Central memory CD8-positive, alpha-beta T cell (primary cell): ENCODE results near the gene CDK4.

Source experiments
- ATAC-seq: fragments of 150-1000 bp; cut with Tn5 transposase; replicated peaks from 2 replicates; pipeline ENCODE4 v1.10.0; 2022; ENCODE audit warnings: mild to moderate bottlenecking, moderate FRiP score, moderate number of reproducible peaks; ENCODE audit not compliant: poor library complexity, severe bottlenecking; ENCODE audit errors: extremely low read depth
- DNase-seq, 2 donors: peaks; one replicate each; pipeline ENCODE4 v3.0.0; 2021; ENCODE audit warnings: low spot score in 2 of 2
- H3K27ac Mint-ChIP-seq: one replicate; pipeline ENCODE4 v1.8.0; 2022; ENCODE audit warnings: low read depth, mild to moderate bottlenecking, moderate library complexity, mixed read lengths
- H3K27me3 Mint-ChIP-seq: one replicate; pipeline ENCODE4 v1.8.0; 2022; ENCODE audit warnings: mixed read lengths
- H3K36me3 Mint-ChIP-seq: one replicate; pipeline ENCODE4 v1.8.0; 2022; ENCODE audit warnings: mild to moderate bottlenecking, moderate library complexity, mixed read lengths; ENCODE audit not compliant: insufficient read depth
- H3K4me1 Mint-ChIP-seq: one replicate; pipeline ENCODE4 v1.8.0; 2022; ENCODE audit warnings: mixed read lengths
- H3K4me3 Mint-ChIP-seq: one replicate; pipeline ENCODE4 v1.8.0; 2022; ENCODE audit warnings: mild to moderate bottlenecking, moderate library complexity, mixed read lengths
- H3K9me3 Mint-ChIP-seq: one replicate; pipeline ENCODE4 v1.8.0; 2022; ENCODE audit warnings: mixed read lengths

Gene CDK4

DNA sequence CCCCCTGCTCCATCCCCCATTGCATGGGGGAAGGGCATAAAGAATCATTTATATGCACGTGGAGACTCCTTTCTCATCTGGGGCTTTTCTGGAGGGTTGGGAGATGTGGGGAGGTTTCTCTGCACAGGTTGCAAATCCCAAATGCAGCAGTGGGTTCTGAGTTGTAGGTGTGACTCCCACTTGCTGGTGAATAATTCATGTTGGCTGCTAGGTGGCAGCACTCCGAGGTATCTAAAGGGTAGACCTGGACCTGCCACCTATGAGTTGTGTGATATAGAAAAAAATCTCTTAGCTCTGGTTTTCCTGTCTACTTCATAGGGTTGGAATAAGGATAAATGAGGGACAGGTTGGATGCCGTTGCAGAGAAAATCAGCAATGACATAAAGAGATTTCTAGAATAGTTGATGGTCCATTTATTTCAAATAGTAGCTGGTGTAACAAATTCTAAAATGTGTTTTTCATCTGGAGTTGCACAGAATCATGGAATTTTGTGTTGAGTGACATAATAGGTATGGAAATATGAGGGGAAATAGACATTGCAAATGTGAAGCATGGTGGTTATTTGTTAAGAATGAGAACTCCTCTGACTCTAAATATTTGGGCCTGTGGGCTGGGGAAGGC lies 7.4 kb upstream of the CDK4 start:
- Mint-ChIP-seq H3K27ac (no peak overlapping the region), H3K4me3 (no peak overlapping the region), H3K4me1 (peaks cover 39% of the 10 kb centered on the region), H3K36me3 (peaks cover 16% of the 10 kb centered on the region), H3K27me3 (peaks cover 13% of the 10 kb centered on the region), H3K9me3 (no peaks in the 10 kb centered on the region)
- DNase-seq (no peak), ATAC-seq (peak; percentile 20)

DNA sequence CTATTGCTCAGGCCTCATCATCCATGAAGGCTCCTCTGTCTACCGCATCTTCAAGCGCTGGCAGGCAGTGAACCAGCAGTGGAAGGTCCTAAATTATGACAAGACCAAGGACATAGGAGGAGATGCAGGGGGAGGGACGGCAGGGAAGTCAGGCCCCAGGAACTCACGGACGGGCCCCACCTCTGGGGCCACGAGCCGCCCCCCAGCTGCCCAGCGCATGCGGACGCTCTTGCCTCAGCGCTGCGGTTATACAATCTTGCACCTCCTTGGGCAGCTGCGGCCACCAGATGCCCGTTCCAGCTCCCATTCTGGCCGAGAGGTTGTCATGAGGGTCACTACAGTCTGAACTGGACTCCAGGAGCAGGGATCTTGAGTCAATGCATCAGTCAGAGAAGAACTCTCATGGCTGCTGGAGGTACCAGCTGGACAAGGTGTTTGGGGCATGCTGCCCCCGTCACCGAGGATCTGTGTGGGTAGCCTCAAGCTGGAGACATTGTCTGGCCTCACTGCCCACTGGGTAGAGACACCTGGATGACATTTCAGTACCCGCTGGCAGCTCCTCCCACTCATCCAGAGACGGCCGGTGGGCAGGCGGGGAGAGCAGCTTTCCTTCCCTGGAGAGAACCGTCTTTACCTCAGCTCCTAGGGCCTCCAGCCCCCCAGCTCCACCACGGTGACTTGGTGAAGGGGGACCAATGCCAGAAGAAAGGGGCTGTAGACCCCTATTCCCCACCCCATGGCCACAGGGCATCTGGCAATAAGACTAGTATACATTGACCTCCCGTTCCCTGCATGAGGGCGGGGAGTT lies 6.6 kb upstream of the CDK4 start:
- ATAC-seq (no peak), DNase-seq (no peak)
- H3K27ac Mint-ChIP-seq, result no peak overlapping the region
- H3K27me3 Mint-ChIP-seq, result peaks cover 6% of the 10 kb centered on the region
- peaks cover 41% of the 10 kb centered on the region for H3K4me1 Mint-ChIP-seq
- H3K9me3 Mint-ChIP-seq, result no peaks in the 10 kb centered on the region
- H3K4me3 Mint-ChIP-seq, result no peak overlapping the region
- peaks cover 16% of the 10 kb centered on the region for H3K36me3 Mint-ChIP-seq

DNA sequence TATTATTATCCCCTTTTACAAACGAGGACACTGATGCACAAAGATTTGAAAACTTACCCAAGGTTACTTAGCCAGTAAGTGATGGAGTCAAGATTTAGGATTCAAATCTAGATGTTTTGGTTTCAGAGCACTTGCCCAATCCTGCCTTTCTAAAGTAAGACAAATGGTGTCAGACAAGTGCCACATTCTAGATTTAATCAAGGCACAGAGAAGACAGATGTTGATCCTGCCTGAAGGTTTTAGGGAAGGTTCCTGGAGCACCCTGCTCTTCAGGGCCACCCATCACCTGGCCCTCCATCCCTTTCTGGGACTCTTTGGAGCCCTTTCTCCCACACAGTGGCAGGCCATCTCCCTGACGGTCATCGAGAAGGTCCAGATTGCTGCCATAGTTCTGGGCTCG lies 5.7 kb upstream of the CDK4 start:
- ATAC-seq (no peak), DNase-seq (no peak)
- H3K4me3 Mint-ChIP-seq, result no peak overlapping the region
- H3K9me3 Mint-ChIP-seq, result no peaks in the 10 kb centered on the region
- peaks cover 51% of the 10 kb centered on the region for H3K4me1 Mint-ChIP-seq
- H3K36me3 Mint-ChIP-seq, result peaks cover 17% of the 10 kb centered on the region
- H3K27me3 Mint-ChIP-seq, result no peaks in the 10 kb centered on the region
- no peak overlapping the region for H3K27ac Mint-ChIP-seq

DNA sequence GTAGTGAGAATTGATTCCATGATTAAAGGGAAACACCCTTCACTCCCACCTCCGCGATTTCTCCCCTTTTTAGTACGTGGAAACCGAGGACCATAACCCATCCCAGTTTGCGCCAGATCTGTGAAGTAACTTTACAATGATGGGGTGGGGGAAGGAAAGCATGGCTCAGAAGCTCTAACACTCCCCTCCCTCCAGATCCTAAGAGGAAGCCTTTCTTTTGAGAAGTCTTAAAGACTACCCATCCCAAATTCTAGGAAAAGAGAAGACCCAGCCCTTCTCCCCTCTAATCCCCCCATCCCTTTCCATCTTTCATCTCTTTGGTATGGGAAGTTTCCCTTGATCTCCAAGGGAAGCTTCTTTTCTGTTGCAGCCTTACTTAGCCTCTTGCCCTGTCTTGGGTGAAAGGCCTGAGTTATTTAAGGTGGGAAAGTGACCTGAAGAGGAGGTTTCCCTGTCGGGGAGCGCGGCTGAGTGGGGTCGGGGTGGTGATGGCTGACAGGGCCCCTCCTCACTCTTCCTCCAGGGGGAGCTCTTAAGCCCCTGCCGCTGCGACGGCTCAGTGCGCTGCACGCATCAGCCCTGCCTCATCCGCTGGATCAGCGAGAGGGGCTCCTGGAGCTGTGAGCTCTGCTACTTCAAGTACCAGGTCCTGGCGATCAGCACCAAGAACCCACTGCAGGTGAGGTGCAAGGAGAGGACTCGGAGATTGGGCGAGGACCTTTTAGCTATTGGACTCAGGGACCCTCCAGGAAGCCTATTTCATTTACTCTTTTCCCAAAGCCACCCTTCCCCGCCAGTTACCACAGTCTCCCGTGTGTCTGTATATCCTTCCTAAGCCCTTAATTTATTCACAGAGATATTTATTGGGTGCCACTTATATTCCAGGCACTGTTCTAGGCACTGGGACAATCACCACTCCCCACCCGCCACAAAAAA lies 4.6 kb upstream of the CDK4 start:
- peaks cover 22% of the 10 kb centered on the region for H3K36me3 Mint-ChIP-seq
- H3K9me3 Mint-ChIP-seq, result no peaks in the 10 kb centered on the region
- H3K27me3 Mint-ChIP-seq, result no peaks in the 10 kb centered on the region
- no peak for ATAC-seq
- H3K27ac Mint-ChIP-seq, result peak overlapping the region; percentile 75
- peak; percentile 42 to 51 for DNase-seq
- peak overlapping the region; percentile 77 for H3K4me3 Mint-ChIP-seq
- peaks cover 58% of the 10 kb centered on the region for H3K4me1 Mint-ChIP-seq

DNA sequence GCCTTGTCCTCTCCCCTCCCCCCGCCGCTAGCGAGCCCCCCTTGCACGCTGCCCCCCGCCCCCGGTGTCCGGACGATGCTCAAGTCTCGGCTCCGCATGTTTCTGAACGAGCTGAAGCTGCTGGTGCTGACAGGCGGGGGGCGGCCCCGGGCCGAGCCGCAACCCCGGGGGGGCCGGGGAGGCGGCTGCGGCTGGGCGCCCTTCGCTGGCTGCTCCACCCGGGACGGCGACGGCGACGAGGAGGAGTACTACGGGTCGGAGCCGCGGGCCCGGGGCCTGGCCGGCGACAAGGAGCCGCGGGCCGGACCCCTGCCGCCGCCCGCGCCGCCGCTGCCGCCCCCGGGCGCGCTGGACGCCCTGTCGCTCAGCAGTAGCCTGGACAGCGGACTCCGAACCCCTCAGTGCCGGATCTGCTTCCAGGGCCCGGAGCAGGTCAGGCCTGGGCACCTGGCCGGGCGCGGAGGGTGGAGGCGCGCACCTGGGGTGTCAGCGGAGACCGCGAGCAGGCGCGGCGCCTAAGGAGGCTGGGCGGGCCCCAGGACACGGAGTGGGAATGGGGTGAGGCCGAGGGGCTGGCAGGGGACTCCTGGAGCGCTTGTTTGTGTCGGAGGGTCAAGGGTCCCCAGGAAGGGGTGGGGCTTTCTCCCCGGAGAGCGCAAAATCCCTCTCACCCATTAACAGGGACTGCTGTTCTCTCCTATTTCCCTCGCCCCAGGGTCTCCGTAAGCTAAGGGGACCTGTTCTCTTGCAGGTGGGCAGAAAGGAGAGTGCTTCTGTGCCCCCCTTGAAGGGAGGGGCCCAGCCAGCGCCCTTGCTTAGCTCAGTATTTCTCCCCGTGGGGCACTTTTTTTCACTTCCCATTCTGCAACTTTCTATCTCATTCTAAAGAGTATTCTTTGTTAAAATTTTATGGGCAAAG lies 3.6 kb upstream of the CDK4 start:
- Mint-ChIP-seq H3K4me3 (peak overlapping the region; percentile 77), H3K9me3 (no peaks in the 10 kb centered on the region), H3K4me1 (peaks cover 66% of the 10 kb centered on the region), H3K27ac (peak overlapping the region; percentile 75), H3K36me3 (peaks cover 28% of the 10 kb centered on the region), H3K27me3 (no peaks in the 10 kb centered on the region)
- ATAC-seq (no peak), DNase-seq (no peak)

DNA sequence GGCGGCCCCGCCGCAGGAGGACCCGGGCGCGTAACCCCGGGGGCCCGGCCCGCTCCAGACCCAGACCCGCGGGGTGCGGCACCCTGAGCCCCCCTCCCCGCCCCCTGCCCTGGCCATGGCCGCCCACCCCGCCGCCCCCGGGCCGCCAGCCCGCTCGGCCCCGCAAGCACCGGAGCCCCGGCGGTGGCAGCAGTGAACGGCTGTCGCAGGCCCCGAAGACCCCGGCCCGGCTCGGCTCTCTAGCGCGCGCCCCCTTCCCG lies 3.0 kb upstream of the CDK4 start:
- H3K9me3 Mint-ChIP-seq, result no peaks in the 10 kb centered on the region
- no peaks in the 10 kb centered on the region for H3K27me3 Mint-ChIP-seq
- peaks cover 66% of the 10 kb centered on the region for H3K4me1 Mint-ChIP-seq
- no peak for DNase-seq
- ATAC-seq, result no peak
- no peak overlapping the region for H3K27ac Mint-ChIP-seq
- peak overlapping the region; percentile 77 for H3K4me3 Mint-ChIP-seq
- peaks cover 28% of the 10 kb centered on the region for H3K36me3 Mint-ChIP-seq

DNA sequence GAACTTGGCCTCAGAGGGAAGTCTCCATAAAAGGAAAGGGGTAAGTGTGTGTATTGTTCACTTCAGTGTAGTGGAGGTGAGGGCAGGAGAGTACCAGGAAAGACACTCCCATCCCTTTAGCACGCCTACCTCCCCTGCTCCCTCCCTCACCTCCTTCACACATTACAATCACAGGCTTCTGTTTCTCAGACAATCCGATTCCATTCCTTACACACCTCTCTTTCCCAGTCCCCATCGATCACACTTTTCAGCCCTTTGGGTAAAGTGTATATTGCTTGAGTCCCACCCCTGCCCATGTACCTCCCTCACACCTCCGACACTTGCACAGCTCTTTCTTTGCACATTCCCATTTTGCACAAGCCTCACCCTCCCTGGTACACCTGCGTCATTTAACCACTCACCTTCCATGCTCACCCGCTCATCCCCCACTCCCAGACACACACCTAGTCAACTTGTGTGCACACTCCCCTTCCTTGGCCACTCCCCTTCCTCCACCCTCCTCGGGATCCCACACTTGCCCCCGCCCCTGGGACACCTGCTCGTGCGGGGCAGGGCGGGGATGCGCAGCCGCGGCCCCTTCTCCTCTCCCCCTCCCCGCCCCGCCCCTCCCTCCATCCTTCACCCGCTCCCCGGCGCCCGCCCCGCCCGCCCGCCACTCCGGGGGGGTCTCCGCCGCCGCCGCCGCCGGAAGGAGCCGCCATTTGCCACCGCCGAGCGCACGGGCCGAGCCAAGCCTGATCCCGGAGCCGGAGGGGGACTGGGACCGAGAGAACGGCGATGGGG lies 2.5 kb upstream of the CDK4 start, which contains the start of gene MARCHF9:
TSS of gene MARCHF9 (plus strand) at position 693 of the 783 bp plus-strand sequence. CDS start 426 bp downstream, outside the sequence.
- H3K36me3 Mint-ChIP-seq, result peaks cover 28% of the 10 kb centered on the region
- peak; percentile 17 for ATAC-seq

DNA sequence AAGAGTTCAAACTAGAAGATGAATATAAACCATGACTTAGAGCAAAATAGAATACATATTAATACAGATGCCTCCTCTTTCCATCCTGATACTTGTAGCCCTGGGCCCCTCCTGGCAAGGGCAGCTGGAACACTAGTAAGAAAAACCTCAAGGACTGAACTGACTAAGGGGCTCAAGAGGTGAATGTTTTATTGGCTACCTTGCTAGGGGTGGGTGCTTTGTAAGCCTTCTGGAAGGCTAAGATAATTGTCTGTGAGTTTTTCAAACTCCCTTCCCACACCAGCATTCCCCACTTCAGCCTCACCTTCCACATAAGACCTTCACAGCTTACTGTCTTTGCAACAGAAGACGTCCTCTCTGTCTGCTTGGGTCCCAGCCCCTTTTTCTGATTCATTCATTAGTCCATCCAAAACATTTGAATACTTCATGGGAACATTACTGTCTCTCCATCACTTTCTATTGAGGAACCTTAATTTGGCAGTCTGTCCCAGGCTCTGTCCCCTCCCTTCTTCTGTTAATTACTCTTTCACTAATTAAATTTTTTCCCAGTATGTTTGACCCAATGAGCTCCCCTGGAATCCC lies 1.7 kb upstream of the CDK4 start:
- H3K4me1 Mint-ChIP-seq, result peaks cover 56% of the 10 kb centered on the region
- H3K27ac Mint-ChIP-seq, result peak overlapping the region; percentile 80
- no peak for ATAC-seq
- peaks cover 31% of the 10 kb centered on the region for H3K36me3 Mint-ChIP-seq
- no peak for DNase-seq
- no peaks in the 10 kb centered on the region for H3K9me3 Mint-ChIP-seq
- H3K27me3 Mint-ChIP-seq, result no peaks in the 10 kb centered on the region
- H3K4me3 Mint-ChIP-seq, result peak overlapping the region; percentile 77

More for the DNA sequence above, 2.5 kb upstream of the CDK4 start, which contains the start of gene MARCHF9:
- peak within 1 kb of the TSS; percentile 77 for H3K4me3 Mint-ChIP-seq
- peak; percentile 53 to 56 for DNase-seq
- no peaks in the 10 kb centered on the region for H3K27me3 Mint-ChIP-seq
- H3K4me1 Mint-ChIP-seq, result peaks cover 62% of the 10 kb centered on the region
- H3K9me3 Mint-ChIP-seq, result no peaks in the 10 kb centered on the region
- peak within 1 kb of the TSS; percentile 80 for H3K27ac Mint-ChIP-seq

DNA sequence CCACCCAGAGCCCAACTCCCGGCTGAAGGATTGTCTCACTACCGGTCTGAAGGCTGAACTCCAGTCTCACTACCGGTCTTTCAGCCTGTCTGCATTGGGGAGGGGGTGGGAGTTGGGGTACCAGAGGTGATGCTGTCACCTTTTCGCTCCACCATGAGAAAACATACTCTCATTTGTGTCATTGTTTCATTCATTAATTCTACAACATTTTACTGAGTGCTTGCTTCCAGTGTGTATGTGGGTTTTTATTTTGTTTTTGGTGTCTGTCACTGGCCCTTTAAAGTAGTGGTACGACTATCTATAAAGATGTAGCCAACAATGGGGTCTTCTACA lies 524 bp upstream of the CDK4 start:
- H3K27ac Mint-ChIP-seq, result peak overlapping the region; percentile 80

DNA sequence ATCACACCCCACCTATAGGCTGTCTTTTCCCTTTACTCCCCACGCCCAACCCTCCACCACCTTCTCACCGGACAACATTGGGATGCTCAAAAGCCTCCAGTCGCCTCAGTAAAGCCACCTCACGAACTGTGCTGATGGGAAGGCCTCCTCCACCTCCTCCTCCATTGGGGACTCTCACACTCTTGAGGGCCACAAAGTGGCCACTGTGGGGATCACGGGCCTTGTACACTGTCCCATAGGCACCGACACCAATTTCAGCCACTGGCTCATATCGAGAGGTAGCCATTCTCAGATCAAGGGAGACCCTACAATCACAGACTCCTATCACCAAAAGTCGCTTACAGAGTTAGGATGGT lies 700 bp downstream of the CDK4 start:
- Mint-ChIP-seq H3K36me3 (peaks cover 36% of the 10 kb centered on the region), H3K27ac (peak overlapping the region; percentile 80), H3K27me3 (no peaks in the 10 kb centered on the region), H3K4me1 (peaks cover 45% of the 10 kb centered on the region), H3K9me3 (no peaks in the 10 kb centered on the region), H3K4me3 (peak overlapping the region; percentile 84)
- DNase-seq, result no peak
- ATAC-seq, result no peak

More for the DNA sequence above, 524 bp upstream of the CDK4 start:
- no peaks in the 10 kb centered on the region for H3K27me3 Mint-ChIP-seq
- peaks cover 50% of the 10 kb centered on the region for H3K4me1 Mint-ChIP-seq
- H3K4me3 Mint-ChIP-seq, result peak overlapping the region; percentile 84
- H3K36me3 Mint-ChIP-seq, result peaks cover 35% of the 10 kb centered on the region
- ATAC-seq (no peak), DNase-seq (no peak)
- no peaks in the 10 kb centered on the region for H3K9me3 Mint-ChIP-seq
